OCI-M2 (cell line): Measurements from ENCODE around the gene PLXNC1.

Source experiments
- DNase-seq: peaks from one replicate; lab custom pipeline; 2025; ENCODE audit not compliant: unreplicated experiment; lab: John Stamatoyannopoulos, UW

Gene PLXNC1

GRCh38 chr12:94229902-94230301 is 81.5 kb downstream of the PLXNC1 start:
- DNase-seq: no peak

GRCh38 chr12:94230357-94230905 is 82.1 kb downstream of the PLXNC1 start:
- no peak for DNase-seq

- DNase-seq: no peak
Observed at GRCh38 chr12:94231709-94232108, 83.3 kb downstream of the PLXNC1 start.

GRCh38 chr12:94235848-94236247 is 87.5 kb downstream of the PLXNC1 start:
- DNase-seq: no peak

GRCh38 chr12:94239332-94239993 is 91.1 kb downstream of the PLXNC1 start:
- no peak for DNase-seq

GRCh38 chr12:94240171-94240570 is 91.8 kb downstream of the PLXNC1 start:
- no peak for DNase-seq

GRCh38 chr12:94242901-94243300 is 94.5 kb downstream of the PLXNC1 start:
- no peak for DNase-seq

GRCh38 chr12:94244165-94245133 is 96.1 kb downstream of the PLXNC1 start:
- peak; percentile 24 for DNase-seq

GRCh38 chr12:94245631-94246383 is 97.4 kb downstream of the PLXNC1 start:
- DNase-seq: no peak

- no peak for DNase-seq
Observed at GRCh38 chr12:94247246-94247645, 98.9 kb downstream of the PLXNC1 start.

GRCh38 chr12:94248582-94248981 is 100.2 kb downstream of the PLXNC1 start:
- no peak for DNase-seq

GRCh38 chr12:94250130-94250529 is 101.8 kb downstream of the PLXNC1 start:
- DNase-seq: no peak

GRCh38 chr12:94254270-94254669 is 105.9 kb downstream of the PLXNC1 start:
- no peak for DNase-seq

GRCh38 chr12:94255006-94255405 is 106.6 kb downstream of the PLXNC1 start:
- no peak for DNase-seq

GRCh38 chr12:94255428-94255827 is 107.1 kb downstream of the PLXNC1 start:
- no peak for DNase-seq

- DNase-seq: no peak
Observed at GRCh38 chr12:94258593-94258992, 110.2 kb downstream of the PLXNC1 start.

GRCh38 chr12:94260017-94260416 is 111.6 kb downstream of the PLXNC1 start:
- no peak for DNase-seq

GRCh38 chr12:94260717-94261116 is 112.3 kb downstream of the PLXNC1 start:
- no peak for DNase-seq

- DNase-seq: no peak
Observed at GRCh38 chr12:94261119-94261518, 112.7 kb downstream of the PLXNC1 start.

GRCh38 chr12:94261786-94262185 is 113.4 kb downstream of the PLXNC1 start:
- DNase-seq: no peak
